Sigmoid colon (tissue), 4 donors: Measurements from ENCODE around the gene CASS4.

Experiments
- EP300 ChIP-seq, 4 donors: sonication (generic); formaldehyde crosslinking; IDR thresholded peaks; one replicate each; pipeline ENCODE4 v1.6.1; 2017; ENCODE audit warnings: antibody characterized with exemption in 4 of 4
- POLR2A ChIP-seq, 2 donors: fragments of 450-650 bp; IDR thresholded peaks; one replicate each; pipeline ENCODE4 v1.6.1; 2016; ENCODE audit warnings: antibody characterized with exemption in 2 of 2, mild to moderate bottlenecking in 2 of 2, moderate library complexity in 2 of 2
- POLR2AphosphoS5 ChIP-seq, 4 donors: sonication (generic); formaldehyde crosslinking; IDR thresholded peaks; one replicate each; pipeline ENCODE4 v1.6.1; 2017; ENCODE audit warnings: antibody characterized with exemption in 4 of 4
- TF ChIP-seq, protein P1 (sequence below), 4 experiments: fragments of 450-650 bp in 3 of 4; fragments of 200-600 bp in 1 of 4; IDR thresholded peaks; one replicate each; pipeline ENCODE4 v1.5.1; 2016 to 2019; ENCODE audit warnings: antibody characterized with exemption in 4 of 4, mild to moderate bottlenecking in 3 of 4, moderate library complexity in 2 of 4

DNA sequence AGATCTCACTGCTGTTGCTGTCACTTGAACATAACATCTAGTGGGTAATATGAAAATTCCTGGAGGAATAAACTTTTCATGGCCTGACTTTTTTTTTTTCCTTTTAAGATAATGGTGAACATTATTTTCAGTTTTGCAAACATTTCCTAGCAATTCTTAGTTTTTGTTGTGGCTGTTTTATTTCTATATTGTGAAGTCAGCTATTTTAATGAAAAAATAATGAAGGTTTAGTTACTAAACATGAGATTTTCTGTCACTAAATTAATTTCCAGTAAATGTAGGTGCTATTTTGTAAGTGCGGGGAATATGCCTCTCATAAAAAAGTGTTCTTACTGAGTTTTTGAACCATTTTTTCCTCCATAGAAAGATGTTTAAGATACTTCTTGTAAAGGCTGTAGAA lies 89.1 kb downstream of the CASS4 start:
- TF ChIP-seq, protein P1, sequence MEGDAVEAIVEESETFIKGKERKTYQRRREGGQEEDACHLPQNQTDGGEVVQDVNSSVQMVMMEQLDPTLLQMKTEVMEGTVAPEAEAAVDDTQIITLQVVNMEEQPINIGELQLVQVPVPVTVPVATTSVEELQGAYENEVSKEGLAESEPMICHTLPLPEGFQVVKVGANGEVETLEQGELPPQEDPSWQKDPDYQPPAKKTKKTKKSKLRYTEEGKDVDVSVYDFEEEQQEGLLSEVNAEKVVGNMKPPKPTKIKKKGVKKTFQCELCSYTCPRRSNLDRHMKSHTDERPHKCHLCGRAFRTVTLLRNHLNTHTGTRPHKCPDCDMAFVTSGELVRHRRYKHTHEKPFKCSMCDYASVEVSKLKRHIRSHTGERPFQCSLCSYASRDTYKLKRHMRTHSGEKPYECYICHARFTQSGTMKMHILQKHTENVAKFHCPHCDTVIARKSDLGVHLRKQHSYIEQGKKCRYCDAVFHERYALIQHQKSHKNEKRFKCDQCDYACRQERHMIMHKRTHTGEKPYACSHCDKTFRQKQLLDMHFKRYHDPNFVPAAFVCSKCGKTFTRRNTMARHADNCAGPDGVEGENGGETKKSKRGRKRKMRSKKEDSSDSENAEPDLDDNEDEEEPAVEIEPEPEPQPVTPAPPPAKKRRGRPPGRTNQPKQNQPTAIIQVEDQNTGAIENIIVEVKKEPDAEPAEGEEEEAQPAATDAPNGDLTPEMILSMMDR (IDR thresholded peaks at IDR 0.05) = no peak
- TF ChIP-seq POLR2A (IDR thresholded peaks at IDR 0.05) = no peak
- no peak for TF ChIP-seq POLR2AphosphoS5 (IDR thresholded peaks at IDR 0.05)
- TF ChIP-seq EP300 (IDR thresholded peaks at IDR 0.05) = no peak
